ENCODE results near the gene PNMT. TPM values are rescaled to one million over a fixed set of nuclear protein-coding genes. Genes with fewer than 3 reads are reported as not detected.

Gene PNMT
- total and polyA plus RNA-seq, 2 of the 13 experiments (the other 11 are each of a cell fraction or from before 2014, with no cell fraction given) = 0.25 TPM; not detected in 1

DNA sequence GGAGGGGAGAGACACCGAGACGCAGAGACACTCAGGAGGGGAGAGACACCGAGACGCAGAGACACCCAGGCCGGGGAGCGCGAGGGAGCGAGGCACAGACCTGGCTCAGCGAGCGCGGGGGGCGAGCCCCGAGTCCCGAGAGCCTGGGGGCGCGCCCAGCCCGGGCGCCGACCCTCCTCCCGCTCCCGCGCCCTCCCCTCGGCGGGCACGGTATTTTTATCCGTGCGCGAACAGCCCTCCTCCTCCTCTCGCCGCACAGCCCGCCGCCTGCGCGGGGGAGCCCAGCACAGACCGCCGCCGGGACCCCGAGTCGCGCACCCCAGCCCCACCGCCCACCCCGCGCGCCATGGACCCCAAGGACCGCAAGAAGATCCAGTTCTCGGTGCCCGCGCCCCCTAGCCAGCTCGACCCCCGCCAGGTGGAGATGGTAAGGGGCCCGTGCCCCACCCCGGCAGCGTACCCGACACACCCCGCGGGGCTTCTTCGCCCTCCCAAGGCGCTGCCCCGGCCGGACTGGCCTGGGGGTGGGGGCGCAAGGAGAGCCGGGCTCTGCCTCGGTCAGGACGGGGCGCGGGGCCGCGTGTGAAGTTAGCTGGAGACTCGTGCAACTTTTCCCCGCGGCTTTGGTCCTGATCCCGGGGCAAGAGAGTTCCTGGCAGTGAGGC lies 41.1 kb upstream of the PNMT start (continued):
- TF ChIP-seq, protein P1, sequence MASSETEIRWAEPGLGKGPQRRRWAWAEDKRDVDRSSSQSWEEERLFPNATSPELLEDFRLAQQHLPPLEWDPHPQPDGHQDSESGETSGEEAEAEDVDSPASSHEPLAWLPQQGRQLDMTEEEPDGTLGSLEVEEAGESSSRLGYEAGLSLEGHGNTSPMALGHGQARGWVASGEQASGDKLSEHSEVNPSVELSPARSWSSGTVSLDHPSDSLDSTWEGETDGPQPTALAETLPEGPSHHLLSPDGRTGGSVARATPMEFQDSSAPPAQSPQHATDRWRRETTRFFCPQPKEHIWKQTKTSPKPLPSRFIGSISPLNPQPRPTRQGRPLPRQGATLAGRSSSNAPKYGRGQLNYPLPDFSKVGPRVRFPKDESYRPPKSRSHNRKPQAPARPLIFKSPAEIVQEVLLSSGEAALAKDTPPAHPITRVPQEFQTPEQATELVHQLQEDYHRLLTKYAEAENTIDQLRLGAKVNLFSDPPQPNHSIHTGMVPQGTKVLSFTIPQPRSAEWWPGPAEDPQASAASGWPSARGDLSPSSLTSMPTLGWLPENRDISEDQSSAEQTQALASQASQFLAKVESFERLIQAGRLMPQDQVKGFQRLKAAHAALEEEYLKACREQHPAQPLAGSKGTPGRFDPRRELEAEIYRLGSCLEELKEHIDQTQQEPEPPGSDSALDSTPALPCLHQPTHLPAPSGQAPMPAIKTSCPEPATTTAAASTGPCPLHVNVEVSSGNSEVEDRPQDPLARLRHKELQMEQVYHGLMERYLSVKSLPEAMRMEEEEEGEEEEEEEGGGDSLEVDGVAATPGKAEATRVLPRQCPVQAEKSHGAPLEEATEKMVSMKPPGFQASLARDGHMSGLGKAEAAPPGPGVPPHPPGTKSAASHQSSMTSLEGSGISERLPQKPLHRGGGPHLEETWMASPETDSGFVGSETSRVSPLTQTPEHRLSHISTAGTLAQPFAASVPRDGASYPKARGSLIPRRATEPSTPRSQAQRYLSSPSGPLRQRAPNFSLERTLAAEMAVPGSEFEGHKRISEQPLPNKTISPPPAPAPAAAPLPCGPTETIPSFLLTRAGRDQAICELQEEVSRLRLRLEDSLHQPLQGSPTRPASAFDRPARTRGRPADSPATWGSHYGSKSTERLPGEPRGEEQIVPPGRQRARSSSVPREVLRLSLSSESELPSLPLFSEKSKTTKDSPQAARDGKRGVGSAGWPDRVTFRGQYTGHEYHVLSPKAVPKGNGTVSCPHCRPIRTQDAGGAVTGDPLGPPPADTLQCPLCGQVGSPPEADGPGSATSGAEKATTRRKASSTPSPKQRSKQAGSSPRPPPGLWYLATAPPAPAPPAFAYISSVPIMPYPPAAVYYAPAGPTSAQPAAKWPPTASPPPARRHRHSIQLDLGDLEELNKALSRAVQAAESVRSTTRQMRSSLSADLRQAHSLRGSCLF (CRISPR knock-in tag; IDR thresholded peaks at IDR 0.05; ENCODE audit: borderline replicate concordance) = no peak
- TF ChIP-seq KLF13 (CRISPR knock-in tag; IDR thresholded peaks at IDR 0.05) (no peak), ZNF333 (CRISPR knock-in tag; IDR thresholded peaks at IDR 0.05; ENCODE audit: borderline replicate concordance) (0 out of 2 replicates have a peak, but pooled peaks have one; percentile 15), DNMT3B (CRISPR knock-in tag; conservative IDR thresholded peaks at IDR 0.05) (no peak), ZNF687 (CRISPR knock-in tag; IDR thresholded peaks at IDR 0.05) (peak; percentile 37; the same call in 1 of the 2 replicates), ZBTB38 (CRISPR knock-in tag; IDR thresholded peaks at IDR 0.05) (no peak), SYNCRIP (IDR thresholded peaks at IDR 0.05; ENCODE audit: insufficient read depth, low read depth, low read length) (no peak), ZNF292 (CRISPR knock-in tag; IDR thresholded peaks at IDR 0.05; ENCODE audit: borderline replicate concordance, low read depth) (no peak), ATRX (CRISPR knock-in tag; IDR thresholded peaks at IDR 0.05; ENCODE audit: borderline replicate concordance) (no peak), ZBTB10 (CRISPR knock-in tag; IDR thresholded peaks at IDR 0.05; ENCODE audit: borderline replicate concordance) (no peak)
- TF ChIP-seq, protein P2, sequence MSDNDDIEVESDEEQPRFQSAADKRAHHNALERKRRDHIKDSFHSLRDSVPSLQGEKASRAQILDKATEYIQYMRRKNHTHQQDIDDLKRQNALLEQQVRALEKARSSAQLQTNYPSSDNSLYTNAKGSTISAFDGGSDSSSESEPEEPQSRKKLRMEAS (IDR thresholded peaks at IDR 0.05) = 0 out of 2 replicates have a peak, but pooled peaks have one; percentile 9
